Activated CD4-positive, alpha-beta T cell treated with anti-CD3 and anti-CD28 coated beads, Interleukin-2, amount 50 U/mL, for 24 hours (primary cell): ENCODE measurements around the gene STX8.
"Not testable (repeated sequence)": the region's sequence is repeated elsewhere in the genome, so short reads cannot be mapped to it uniquely, and the experiment has no call there.

Experiments used
- DNase-seq, 2 donors: peaks; one replicate each; pipeline ENCODE4 v3.0.0-alpha.2; 2020; ENCODE audit warnings: low read depth in 1 of 2, low spot score in 1 of 2

STX8 gene

DNA sequence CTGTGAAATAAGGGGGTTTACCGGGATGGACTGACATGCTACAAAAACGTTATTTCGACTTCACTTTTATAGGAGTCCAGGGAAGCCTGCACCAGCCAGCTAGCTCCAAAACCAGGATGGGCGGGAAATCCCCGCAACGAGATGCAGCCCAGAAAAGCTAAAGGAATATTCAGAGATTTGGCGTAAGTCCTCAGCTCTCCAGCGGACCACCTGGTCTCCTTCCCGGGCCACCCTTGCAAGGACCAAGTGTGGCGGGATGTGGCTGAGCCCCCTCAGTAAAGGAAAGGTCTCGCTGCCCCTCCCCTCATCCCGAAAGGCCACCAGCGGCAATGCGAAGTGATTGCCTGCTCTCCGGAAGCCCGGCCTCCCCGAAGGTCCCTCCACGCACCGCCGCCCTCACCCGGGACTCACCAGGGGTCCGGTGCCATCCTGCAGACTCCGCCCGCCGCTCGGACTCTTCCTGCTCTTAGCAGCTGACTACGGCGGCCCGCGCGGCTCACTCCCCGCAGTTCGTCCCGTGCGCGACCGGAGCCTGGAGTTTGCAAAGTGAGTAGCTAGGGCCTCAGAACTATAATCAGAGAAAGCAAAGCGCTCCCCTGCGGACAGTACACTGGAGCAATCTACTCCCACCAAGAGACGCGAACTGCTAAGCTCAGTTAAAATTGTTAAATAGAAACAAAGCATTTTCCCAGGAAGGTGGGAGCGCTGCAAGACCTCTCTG is at the start of gene STX8:
Gene STX8, minus strand, starts transcription at position 440 of the 721 bp plus-strand sequence. Its CDS starts 12 bp downstream, at position 428.
- DNase-seq, result peak; percentile 56 to 73

DNA sequence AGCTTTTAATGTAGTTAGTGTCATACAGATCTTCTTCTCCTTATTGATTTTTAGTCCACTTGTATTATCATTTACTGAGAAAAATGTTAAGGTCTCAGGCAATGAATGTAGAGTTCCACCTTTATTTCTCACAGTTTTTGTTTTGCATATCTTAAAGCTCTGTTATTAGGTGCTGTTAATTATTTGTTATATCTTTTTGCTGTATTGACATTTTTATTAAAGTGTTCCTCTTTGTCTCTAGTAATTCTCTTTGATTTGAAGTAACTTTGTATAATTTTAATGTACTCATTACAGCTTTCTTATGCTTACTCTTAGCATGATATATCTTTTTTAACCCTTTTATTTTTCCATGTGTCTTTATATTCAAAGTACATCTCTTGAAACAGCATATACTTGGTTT is 47.3 kb upstream of the STX8 start:
- DNase-seq, result no peak

DNA sequence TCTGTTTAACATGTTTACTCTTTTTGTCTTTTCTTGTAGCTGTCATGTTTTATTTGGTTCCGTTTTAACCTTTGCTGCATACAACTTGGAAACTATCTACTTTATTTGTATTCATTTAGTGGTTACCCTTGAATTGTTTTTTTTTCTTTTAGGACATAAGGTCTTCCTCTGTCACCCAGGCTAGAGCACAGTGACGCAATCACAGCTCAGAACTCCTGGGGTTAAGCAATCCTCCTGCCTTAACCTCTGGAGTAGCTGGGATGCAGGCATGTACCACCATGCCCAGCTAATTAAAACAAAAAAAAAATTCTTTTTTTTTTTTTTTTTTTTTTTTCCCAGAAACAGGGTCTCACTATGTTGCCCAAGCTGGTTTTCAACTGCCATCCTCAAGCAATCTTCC is 39.9 kb upstream of the STX8 start:
- no peak for DNase-seq

GRCh38 chr17:9612006-9612405 is 36.4 kb upstream of the STX8 start:
- no peak for DNase-seq

GRCh38 chr17:9611557-9611956 is 35.9 kb upstream of the STX8 start:
- no peak for DNase-seq

GRCh38 chr17:9607058-9607457 is 31.4 kb upstream of the STX8 start:
- not testable (repeated sequence) for DNase-seq

GRCh38 chr17:9606453-9606852 is 30.8 kb upstream of the STX8 start:
- DNase-seq, result no peak

- DNase-seq, result not testable (repeated sequence)
These were observed 29.0 kb upstream of the STX8 start for GRCh38 chr17:9604583-9604982.

- DNase-seq, result no peak
These were observed 23.0 kb upstream of the STX8 start for GRCh38 chr17:9598661-9599060.

- not testable (repeated sequence) for DNase-seq
These were observed 22.0 kb upstream of the STX8 start for GRCh38 chr17:9597638-9598037.

DNA sequence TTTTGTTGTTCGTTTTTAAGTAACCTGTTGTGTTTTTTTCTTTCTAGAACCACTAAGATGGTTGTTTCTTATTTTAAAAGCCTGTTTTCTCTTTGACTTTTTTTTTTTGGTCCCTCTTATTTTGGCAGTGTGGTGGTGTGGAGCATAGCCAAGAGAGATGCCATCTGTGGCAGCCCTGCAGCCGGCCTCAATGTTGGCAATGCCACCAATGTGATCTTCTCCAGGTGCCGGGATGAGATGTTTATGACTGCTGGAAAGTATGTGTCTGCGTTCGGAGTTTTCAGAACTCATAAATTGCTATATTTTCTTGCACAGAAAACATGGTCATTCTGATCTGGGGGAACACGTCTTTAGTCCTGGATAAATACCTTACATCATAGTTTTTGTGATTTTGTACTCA is 18.4 kb upstream of the STX8 start:
- no peak for DNase-seq

GRCh38 chr17:9587969-9588656 is 12.5 kb upstream of the STX8 start:
- no peak for DNase-seq

- DNase-seq, result no peak
These were observed 1.7 kb upstream of the STX8 start for GRCh38 chr17:9577373-9577709.

GRCh38 chr17:9576521-9577372 is 1.1 kb upstream of the STX8 start, which contains the start of gene CFAP52:
TSS of gene CFAP52 (plus strand) at chr17:9576642. CDS start at chr17:9576696, 54 bp downstream.
- peak; percentile 61 to 73 for DNase-seq

DNA sequence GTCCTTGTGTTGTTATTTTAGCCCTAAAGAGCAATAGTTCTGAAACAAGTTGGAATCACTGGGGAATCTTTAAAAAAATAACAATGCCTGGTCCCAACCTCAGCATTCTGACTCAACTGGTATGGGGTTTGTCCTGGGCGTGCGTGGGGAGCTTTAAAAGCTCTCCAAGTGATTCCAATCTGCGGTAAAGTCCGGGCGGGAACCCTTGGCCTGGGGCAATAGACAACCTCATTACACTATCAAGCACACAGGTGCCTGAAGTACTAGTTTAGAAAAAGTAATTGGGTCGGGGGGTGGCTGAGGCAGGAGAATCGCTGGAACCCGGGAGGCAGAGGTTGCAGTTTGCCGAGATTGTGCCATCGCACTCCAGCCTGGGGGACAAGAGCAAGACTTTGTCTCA is 4.4 kb downstream of the STX8 start:
- no peak for DNase-seq

DNA sequence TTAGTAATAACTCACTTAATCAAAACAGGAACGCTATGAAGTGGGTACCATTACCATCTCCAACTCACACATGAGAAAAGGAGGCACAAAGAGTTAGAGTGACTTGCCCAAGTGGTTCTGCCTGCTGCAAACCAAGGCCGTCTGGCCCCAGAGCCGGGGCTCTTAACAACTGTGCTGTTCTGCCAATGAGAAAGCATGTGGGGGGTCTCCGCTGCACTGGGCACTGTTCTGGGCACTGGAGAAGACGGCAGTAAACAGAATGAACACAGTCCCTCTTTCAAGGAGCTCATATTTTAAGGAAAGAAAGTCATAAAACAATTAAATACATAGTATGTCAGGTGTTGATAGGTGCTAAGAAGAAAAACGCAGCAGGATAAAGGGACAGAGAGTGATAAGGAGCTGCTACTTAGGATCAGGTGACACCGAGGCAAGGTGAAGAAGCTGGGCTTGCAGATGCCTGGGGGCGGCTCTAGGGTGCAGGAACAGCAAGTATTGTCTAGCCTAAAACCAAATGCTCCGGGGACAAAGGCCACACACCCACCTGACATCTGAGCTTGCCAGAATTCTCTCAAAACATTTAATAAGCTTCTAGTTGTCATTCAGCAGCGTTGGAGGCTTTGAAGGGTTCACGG is 6.5 kb downstream of the STX8 start:
- DNase-seq, result no peak

GRCh38 chr17:9568004-9568403 is 7.6 kb downstream of the STX8 start:
- DNase-seq, result no peak

- DNase-seq, result not testable (repeated sequence)
These were observed 8.9 kb downstream of the STX8 start for GRCh38 chr17:9566739-9567138.

DNA sequence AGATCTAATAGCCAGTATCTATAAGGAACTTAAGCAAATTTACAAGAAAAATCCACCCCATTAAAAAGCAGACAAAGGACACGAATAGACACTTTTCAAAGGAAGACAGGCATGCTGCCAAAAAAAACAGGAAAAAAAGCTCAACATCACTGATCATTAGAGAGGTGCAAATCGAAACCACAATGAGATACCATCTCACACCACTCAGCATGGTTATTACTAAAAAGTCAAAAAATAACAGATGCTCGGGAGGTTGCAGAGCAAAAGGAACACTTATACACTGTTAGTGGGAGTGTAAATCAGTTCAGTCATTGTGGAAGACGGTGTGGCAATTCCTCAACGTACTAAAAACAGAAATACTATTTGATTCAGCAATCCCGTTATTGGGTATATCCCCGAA is 9.6 kb downstream of the STX8 start:
- DNase-seq, result no peak

DNA sequence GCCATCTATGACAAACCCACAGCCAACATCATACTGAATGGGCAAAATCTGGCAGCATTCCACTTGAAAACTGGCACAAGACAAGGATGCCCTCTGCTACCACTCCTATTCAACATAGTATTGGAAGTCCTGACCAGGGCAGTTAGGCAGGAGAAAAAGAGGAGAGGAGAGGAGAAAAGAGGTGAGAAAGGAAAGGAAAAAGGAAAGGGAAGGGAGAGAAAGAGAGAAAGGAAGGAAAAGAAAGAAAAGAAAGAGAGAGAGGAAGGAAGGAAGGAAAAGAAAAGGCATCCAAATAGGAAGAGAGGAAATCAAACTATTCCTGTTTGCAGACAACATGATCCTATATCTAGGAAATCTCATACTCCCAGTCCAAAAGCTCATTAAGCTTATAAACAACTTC is 11.5 kb downstream of the STX8 start:
- no peak for DNase-seq

- no peak for DNase-seq
These were observed 17.8 kb downstream of the STX8 start for GRCh38 chr17:9557857-9558256.
